Measurements from ENCODE around the gene PTPN20. TPM values are rescaled to one million over a fixed set of nuclear protein-coding genes. Genes with fewer than 3 reads are reported as not detected.

Gene PTPN20
- total and polyA plus RNA-seq, 2 of the 8 experiments (the other 6 are each of a cell fraction or from before 2014, with no cell fraction given) = not detected

DNA sequence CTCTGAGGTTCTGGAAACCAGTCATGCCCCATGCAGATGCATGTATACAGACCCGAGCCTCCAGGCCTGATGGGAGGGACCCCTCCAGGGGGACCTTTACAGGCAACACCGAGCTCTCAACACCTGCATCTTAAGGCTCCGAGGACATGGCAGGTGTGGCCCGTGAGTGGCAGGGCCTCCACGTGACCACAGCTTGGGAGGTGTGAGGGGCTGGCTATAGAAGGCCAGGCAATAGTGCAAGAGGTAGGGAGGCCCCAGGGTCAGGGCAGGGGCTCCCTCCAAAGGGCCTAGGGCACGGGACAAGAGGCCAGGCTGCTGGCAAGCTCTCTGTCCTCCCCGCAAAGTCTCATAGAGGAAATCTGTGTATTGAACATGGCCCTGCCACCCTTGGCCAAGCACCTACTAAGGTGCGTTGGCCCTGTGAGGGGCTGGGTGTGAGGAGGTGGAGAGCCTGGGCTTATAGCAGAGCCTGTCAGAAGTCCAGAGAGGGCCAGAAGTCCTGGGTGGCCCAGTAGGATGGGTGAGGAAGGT, 134.2 kb downstream of the PTPN20 start:
- no peak overlapping the region for H4K5ac ChIP-seq (ENCODE audit: insufficient read length, low read depth, low read length)
- no peak overlapping the region for H3K56ac ChIP-seq (replicated peaks; ENCODE audit: insufficient read length, low read depth, low read length)
- no peak for DNase-seq (ENCODE audit: low read depth in 1 of 2, low spot score in 2 of 2)
- H3K79me2 ChIP-seq (ENCODE audit: control insufficient read depth in 1 of 2, insufficient read depth in 2 of 2, low read length in 2 of 2) = no peaks in the 10 kb centered on the region
- no peak overlapping the region for H2BK12ac ChIP-seq (ENCODE audit: low read depth, low read length)
- H3K4me1 ChIP-seq (replicated peaks in 1 of 4; ENCODE audit: control insufficient read depth in 3 of 4, insufficient read depth in 4 of 4, low read length in 3 of 4) = peaks cover 0 to 2% (median 0%) of the 10 kb centered on the region in 4 experiments; a peak in 1 of 7 replicates
- H3K23me2 ChIP-seq (ENCODE audit: low read depth, low read length) = no peaks in the 10 kb centered on the region
- H2AFZ ChIP-seq (ENCODE audit: low read length) = no peak overlapping the region
- H3K27ac ChIP-seq (ENCODE audit: low read depth, low read length) = no peak overlapping the region
- FAIRE-seq = no peak
- POLR2A ChIA-PET (ENCODE audit: partially characterized antibody) = no interaction called here
- no peaks in the 10 kb centered on the region for H3K27me3 ChIP-seq (replicated peaks in 1 of 4; ENCODE audit: control insufficient read depth in 3 of 4, extremely low read depth in 1 of 4, insufficient read depth in 3 of 4, low read length in 3 of 4)
- no peak overlapping the region for H2BK120ac ChIP-seq (replicated peaks; ENCODE audit: low read depth, low read length)
- H3K14ac ChIP-seq (ENCODE audit: insufficient read length) = no peak overlapping the region
- H4K20me1 ChIP-seq (replicated peaks in 1 of 2; ENCODE audit: control insufficient read depth in 1 of 2, insufficient read depth in 2 of 2, low read length in 2 of 2) = no peaks in the 10 kb centered on the region
- H2BK15ac ChIP-seq (ENCODE audit: low read length) = no peak overlapping the region
- H3K9ac ChIP-seq (replicated peaks in 1 of 4; ENCODE audit: extremely low read depth in 1 of 4, low read depth in 3 of 4, low read length in 3 of 4) = no peak overlapping the region
- H3K79me1 ChIP-seq (ENCODE audit: low read depth, low read length) = no peaks in the 10 kb centered on the region
- CTCF ChIA-PET (ENCODE audit: partially characterized antibody) = interaction anchor here (1.0 to 12.1 kb wide), 13 partner anchors 12 to 354 kb away, joined by 3 to 201 read pairs (median 5); partner anchors contain the start of gene GDF10
- H4K91ac ChIP-seq (replicated peaks; ENCODE audit: insufficient read length, low read length) = no peak overlapping the region
- no peak overlapping the region for H3K4me2 ChIP-seq (ENCODE audit: insufficient read depth in 1 of 2, low read depth in 2 of 2, low read length in 2 of 2)
- no peak overlapping the region for H3K23ac ChIP-seq (ENCODE audit: insufficient read length)
- H4K8ac ChIP-seq (ENCODE audit: extremely low read depth, insufficient read depth, low read length) = no peak overlapping the region
- no peaks in the 10 kb centered on the region for H3K36me3 ChIP-seq (ENCODE audit: control insufficient read depth in 2 of 4, insufficient read depth in 4 of 4, low read length in 3 of 4)
- H2BK5ac ChIP-seq (ENCODE audit: low read depth, low read length) = no peak overlapping the region
- 96% methylated on average over 8 of the region's 8 CpGs; no CpG with 5 or more reads in 1 of the 2 experiments for WGBS, 2 experiments (ENCODE audit: extremely low coverage in 1 of 2, insufficient coverage in 1 of 2, insufficient read length in 1 of 2, insufficient replicate concordance in 2 of 2, low coverage in 1 of 2, low lambda C conversion rate in 2 of 2, missing lambda C conversion rate in 1 of 2)
- H2AK5ac ChIP-seq (ENCODE audit: low read depth, low read length) = no peak overlapping the region
- no peak overlapping the region for H2BK20ac ChIP-seq (ENCODE audit: low read length)
- H3K9me3 ChIP-seq (ENCODE audit: insufficient read depth in 2 of 2, low read depth in 1 of 2, low read length in 1 of 2) = no peaks in the 10 kb centered on the region
- H3K18ac ChIP-seq (ENCODE audit: extremely low read depth, low read length) = no peak overlapping the region
- no peak overlapping the region for H3K4me3 ChIP-seq (ENCODE audit: extremely low read depth in 1 of 4, insufficient read depth in 2 of 4, low read depth in 3 of 4, low read length in 4 of 4)
- H3K4ac ChIP-seq (replicated peaks; ENCODE audit: insufficient read length, low read depth, low read length) = no peak overlapping the region
- TF ChIP-seq GABPA (IDR thresholded peaks at IDR 0.05; ENCODE audit: borderline replicate concordance, insufficient read depth, low read length) = no peak
- TF ChIP-seq ASH2L (IDR thresholded peaks at IDR 0.05; ENCODE audit: low read length) = no peak
- no peak for TF ChIP-seq RAD21 (IDR thresholded peaks at IDR 0.05 in 1 of 2, conservative IDR thresholded peaks at IDR 0.05 in 1 of 2; ENCODE audit: low read depth in 2 of 2, low read length in 2 of 2)
- TF ChIP-seq, protein P1, sequence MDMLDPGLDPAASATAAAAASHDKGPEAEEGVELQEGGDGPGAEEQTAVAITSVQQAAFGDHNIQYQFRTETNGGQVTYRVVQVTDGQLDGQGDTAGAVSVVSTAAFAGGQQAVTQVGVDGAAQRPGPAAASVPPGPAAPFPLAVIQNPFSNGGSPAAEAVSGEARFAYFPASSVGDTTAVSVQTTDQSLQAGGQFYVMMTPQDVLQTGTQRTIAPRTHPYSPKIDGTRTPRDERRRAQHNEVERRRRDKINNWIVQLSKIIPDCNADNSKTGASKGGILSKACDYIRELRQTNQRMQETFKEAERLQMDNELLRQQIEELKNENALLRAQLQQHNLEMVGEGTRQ (IDR thresholded peaks at IDR 0.05; ENCODE audit: low read length) = no peak
- TF ChIP-seq MAFK (IDR thresholded peaks at IDR 0.05; ENCODE audit: low read depth, low read length) = no peak
- TF ChIP-seq SIRT6 (IDR thresholded peaks at IDR 0.05; ENCODE audit: low read length) = no peak
- no peak for TF ChIP-seq CREB1 (IDR thresholded peaks at IDR 0.05)
- no peak for TF ChIP-seq JUN (IDR thresholded peaks at IDR 0.05; ENCODE audit: low read depth, low read length)
- no peak for TF ChIP-seq SP2 (IDR thresholded peaks at IDR 0.05; ENCODE audit: low read length)
- TF ChIP-seq NANOG (IDR thresholded peaks at IDR 0.05; ENCODE audit: insufficient read depth, low read depth, low read length, poor library complexity, severe bottlenecking) = no peak
- no peak for TF ChIP-seq TEAD4 (IDR thresholded peaks at IDR 0.05; ENCODE audit: low read depth, low read length)
- no peak for TF ChIP-seq RNF2 (IDR thresholded peaks at IDR 0.05; ENCODE audit: borderline replicate concordance, low read depth, low read length, missing control alignments, poor library complexity, severe bottlenecking)
- no peak for TF ChIP-seq RBBP5 (IDR thresholded peaks at IDR 0.05; ENCODE audit: borderline replicate concordance, low read depth, low read length)
